PFSK-1 (cell line): ENCODE data around the gene HMG20B.

Source experiments
- FOXP2 ChIP-seq: optimal IDR thresholded peaks from 2 replicates; pipeline ENCODE3; 2011; ENCODE audit warnings: borderline replicate concordance, control low read depth, inconsistent platforms; ENCODE audit not compliant: insufficient read depth; ENCODE audit errors: extremely low read length, extremely low read depth
- POLR2AphosphoS5 ChIP-seq: IDR thresholded peaks from 2 replicates; pipeline ENCODE4 v1.6.1; 2012; ENCODE audit warnings: low read depth, mild to moderate bottlenecking, control low read depth, low read length, moderate library complexity
- SIN3A ChIP-seq: IDR thresholded peaks from 2 replicates; pipeline ENCODE4 v1.6.1; 2012; ENCODE audit warnings: mild to moderate bottlenecking, low read length, moderate library complexity, borderline replicate concordance; ENCODE audit not compliant: insufficient read depth
- TAF1 ChIP-seq: IDR thresholded peaks from 2 replicates; pipeline ENCODE4 v1.6.1; 2012; ENCODE audit warnings: low read length, control low read depth, borderline replicate concordance; ENCODE audit not compliant: insufficient read depth
- TF ChIP-seq, protein P1 (sequence below), 2 experiments: IDR thresholded peaks; 2 replicates each; pipeline versions ENCODE4 v1.6.1 to v1.8.0; 2011 to 2012; ENCODE audit warnings: low read depth in 2 of 2, low read length in 2 of 2, control low read depth in 1 of 2, inconsistent platforms in 1 of 2, mild to moderate bottlenecking in 1 of 2, moderate library complexity in 1 of 2; ENCODE audit not compliant: insufficient read depth in 1 of 2

The HMG20B gene

DNA sequence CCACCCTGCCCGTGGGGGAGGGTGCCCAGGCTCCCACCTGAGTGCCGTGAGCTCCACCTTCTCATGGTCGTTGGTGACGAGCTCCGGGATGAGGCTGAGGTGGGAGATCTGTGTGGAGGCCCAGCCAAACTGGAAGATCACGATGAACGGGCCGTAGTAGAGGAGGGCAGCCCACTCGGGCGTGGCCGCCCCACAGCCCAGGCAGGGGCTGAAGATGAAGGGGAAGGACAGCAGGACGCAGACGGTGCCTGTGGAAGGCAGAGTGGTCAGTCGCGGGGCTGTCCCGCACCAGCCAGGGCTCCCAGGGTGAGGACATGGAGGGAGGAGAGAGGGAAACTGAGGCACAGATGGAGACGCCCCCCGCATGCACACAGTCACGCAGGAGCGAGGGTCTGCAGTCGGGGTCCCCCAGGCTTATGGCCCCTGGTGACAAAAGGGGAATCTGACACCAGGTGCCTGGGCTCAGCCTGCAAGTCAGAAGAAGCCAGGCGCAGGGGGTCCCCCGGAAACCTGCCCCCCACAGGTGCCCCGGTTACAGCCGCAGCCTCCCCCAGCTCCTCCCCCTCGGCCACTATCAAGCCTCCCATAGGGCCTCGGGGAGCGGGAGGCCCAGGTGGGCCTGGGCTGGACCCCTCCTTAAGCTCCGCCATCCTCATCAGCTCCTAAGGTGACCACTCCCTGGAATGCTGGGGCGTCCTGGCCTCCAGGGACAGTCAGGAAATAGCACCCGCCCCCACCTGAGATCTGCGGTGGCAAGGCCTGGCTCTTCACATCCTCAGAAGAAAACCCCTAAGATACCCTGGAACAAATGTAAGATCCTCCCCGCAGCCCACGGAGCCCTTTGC lies 21.6 kb upstream of the HMG20B start:
- no peak for TF ChIP-seq POLR2AphosphoS5
- TF ChIP-seq, protein P1, sequence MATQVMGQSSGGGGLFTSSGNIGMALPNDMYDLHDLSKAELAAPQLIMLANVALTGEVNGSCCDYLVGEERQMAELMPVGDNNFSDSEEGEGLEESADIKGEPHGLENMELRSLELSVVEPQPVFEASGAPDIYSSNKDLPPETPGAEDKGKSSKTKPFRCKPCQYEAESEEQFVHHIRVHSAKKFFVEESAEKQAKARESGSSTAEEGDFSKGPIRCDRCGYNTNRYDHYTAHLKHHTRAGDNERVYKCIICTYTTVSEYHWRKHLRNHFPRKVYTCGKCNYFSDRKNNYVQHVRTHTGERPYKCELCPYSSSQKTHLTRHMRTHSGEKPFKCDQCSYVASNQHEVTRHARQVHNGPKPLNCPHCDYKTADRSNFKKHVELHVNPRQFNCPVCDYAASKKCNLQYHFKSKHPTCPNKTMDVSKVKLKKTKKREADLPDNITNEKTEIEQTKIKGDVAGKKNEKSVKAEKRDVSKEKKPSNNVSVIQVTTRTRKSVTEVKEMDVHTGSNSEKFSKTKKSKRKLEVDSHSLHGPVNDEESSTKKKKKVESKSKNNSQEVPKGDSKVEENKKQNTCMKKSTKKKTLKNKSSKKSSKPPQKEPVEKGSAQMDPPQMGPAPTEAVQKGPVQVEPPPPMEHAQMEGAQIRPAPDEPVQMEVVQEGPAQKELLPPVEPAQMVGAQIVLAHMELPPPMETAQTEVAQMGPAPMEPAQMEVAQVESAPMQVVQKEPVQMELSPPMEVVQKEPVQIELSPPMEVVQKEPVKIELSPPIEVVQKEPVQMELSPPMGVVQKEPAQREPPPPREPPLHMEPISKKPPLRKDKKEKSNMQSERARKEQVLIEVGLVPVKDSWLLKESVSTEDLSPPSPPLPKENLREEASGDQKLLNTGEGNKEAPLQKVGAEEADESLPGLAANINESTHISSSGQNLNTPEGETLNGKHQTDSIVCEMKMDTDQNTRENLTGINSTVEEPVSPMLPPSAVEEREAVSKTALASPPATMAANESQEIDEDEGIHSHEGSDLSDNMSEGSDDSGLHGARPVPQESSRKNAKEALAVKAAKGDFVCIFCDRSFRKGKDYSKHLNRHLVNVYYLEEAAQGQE (IDR thresholded peaks at IDR 0.05; ENCODE audit: insufficient read depth in 1 of 2, low read depth in 2 of 2, low read length in 2 of 2): no peak

DNA sequence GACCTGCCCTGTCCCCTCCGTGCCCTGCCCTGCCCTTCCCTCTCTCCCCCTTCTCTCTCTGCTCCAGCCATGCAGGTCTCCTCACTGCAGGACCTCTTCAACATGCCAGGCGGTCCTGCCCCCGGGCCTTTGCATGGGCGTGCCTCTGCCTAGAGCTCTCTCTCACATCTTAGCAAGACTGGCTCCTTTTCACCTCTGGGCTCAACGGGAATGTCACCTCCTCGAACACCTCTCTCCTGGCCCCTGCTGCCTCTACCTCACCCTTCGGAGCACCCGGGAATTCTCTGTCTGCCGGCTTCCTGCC lies 21.0 kb upstream of the HMG20B start:
- TF ChIP-seq FOXP2 (no peak), TAF1 (no peak), POLR2AphosphoS5 (no peak), SIN3A (no peak)
- TF ChIP-seq, protein P1 (IDR thresholded peaks at IDR 0.05; ENCODE audit: insufficient read depth in 1 of 2, low read depth in 2 of 2, low read length in 2 of 2): no peak

DNA sequence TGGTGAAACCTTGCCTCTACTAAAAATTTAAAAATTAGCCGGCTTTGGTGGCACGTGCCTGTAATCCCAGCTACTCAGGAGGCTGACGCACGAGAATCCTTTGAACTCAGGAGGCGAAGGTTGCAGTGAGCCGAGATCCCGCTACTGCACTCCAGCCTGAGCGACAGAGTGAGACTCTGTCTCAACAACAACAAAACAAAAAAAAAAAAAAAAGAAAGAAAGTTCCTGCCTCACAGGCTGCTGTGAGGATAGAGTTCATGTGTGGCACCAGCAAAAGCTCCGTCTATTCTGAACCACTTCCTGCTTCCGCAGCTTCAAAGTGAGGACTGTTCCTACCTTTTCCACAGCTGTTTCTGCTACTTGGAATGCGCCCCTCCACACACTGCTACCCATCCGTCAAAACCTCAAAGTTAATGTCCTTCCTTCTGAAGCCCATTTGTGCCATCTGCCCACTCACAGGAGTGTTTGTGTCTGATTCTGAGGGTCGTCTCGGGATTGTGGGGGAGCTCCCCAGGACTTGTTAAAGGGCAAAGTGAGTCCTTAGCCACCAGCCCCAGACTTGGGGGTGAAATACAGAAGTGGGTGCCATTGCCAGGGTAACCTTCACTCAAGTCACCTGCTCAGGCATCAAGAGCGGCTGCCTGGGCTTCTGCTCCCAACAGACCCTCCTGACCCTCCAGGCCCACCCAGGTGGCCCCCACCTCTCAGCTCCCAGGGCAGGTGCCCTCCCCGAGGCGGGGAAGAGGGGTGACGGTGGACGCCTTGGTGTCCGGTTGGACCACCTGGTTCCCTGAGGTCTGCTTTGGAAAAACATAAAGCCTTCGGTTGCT lies 18.3 kb upstream of the HMG20B start:
- TF ChIP-seq POLR2AphosphoS5: no peak
- no peak for TF ChIP-seq SIN3A
- TF ChIP-seq FOXP2: no peak
- TF ChIP-seq TAF1: no peak
- TF ChIP-seq, protein P1 (IDR thresholded peaks at IDR 0.05; ENCODE audit: insufficient read depth in 1 of 2, low read depth in 2 of 2, low read length in 2 of 2): no peak

DNA sequence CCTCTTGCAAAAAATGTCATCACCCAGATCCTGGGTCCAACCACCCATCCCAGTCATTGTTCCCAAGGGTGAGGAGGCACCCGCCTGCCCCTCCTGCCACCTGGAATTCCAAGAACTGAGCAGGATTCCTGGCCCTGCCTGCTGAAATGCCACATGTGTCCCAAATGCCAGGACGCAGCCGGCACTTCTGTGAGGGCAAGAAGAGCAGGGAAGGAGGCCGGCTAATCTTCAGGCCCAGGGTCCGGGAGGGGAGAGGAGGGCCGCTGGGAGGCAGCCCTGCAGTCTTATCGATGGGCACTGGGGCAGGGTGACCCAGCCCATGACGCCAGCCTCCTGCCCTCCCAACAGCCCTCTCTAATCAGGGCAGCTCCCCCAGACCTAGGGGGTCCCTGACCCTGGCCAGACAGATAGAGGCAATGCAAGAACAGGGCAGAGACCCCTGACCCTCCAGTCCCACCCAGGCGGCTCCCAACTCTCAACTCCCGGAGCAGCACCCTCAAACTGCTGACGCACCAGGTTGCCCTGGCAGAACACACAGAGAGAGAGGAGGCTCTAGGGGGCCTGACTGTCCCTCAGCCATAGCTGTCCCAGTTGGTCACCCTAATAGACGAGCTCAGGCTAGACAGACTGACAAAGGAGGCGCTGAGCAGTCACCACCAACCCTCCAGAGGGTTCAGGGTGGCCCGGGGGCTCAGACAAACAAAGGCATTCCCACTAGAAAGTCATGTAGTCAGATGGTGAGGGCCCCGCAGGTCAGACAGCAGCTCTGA lies 16.9 kb upstream of the HMG20B start:
- TF ChIP-seq POLR2AphosphoS5: no peak
- no peak for TF ChIP-seq TAF1
- TF ChIP-seq, protein P1 (IDR thresholded peaks at IDR 0.05; ENCODE audit: insufficient read depth in 1 of 2, low read depth in 2 of 2, low read length in 2 of 2): no peak
- TF ChIP-seq SIN3A: no peak
- no peak for TF ChIP-seq FOXP2
